Measurements from ENCODE around the gene PRR20G.
"Not testable (repeated sequence)": the region's sequence is repeated elsewhere in the genome, so short reads cannot be mapped to it uniquely, and the experiment has no call there.

The PRR20G gene

GRCh38 chr3:127287840-127288239, at the start of gene PRR20G:
Gene PRR20G (minus strand): TSS chr3:127288046. CDS start chr3:127287365, 681 bp downstream.
- DNase-seq, result no peak

GRCh38 chr3:127337001-127337400, 49.2 kb upstream of the PRR20G start:
- no peak for DNase-seq

GRCh38 chr3:127336101-127336500, 48.3 kb upstream of the PRR20G start:
- DNase-seq, result no peak

- no peak for DNase-seq
Measured at GRCh38 chr3:127330385-127330784, 42.5 kb upstream of the PRR20G start.

- no peak for DNase-seq
Measured at GRCh38 chr3:127329631-127330285, 41.9 kb upstream of the PRR20G start.

- DNase-seq, result no peak
Measured at GRCh38 chr3:127328421-127328820, 40.6 kb upstream of the PRR20G start.

- DNase-seq, result no peak
Measured at GRCh38 chr3:127326341-127326740, 38.5 kb upstream of the PRR20G start.

GRCh38 chr3:127325629-127325961, 37.7 kb upstream of the PRR20G start:
- DNase-seq, result no peak

- no peak for DNase-seq
Measured at GRCh38 chr3:127324913-127325628, 37.2 kb upstream of the PRR20G start.

- no peak for DNase-seq
Measured at GRCh38 chr3:127324076-127324475, 36.2 kb upstream of the PRR20G start.

- DNase-seq, result no peak
Measured at GRCh38 chr3:127323581-127323980, 35.7 kb upstream of the PRR20G start.

- no peak for DNase-seq
Measured at GRCh38 chr3:127321371-127321770, 33.5 kb upstream of the PRR20G start.

- no peak for DNase-seq
Measured at GRCh38 chr3:127320529-127321121, 32.8 kb upstream of the PRR20G start.

GRCh38 chr3:127316685-127317084, 28.8 kb upstream of the PRR20G start:
- no peak for DNase-seq

- DNase-seq, result no peak
Measured at GRCh38 chr3:127312818-127313217, 25.0 kb upstream of the PRR20G start.

GRCh38 chr3:127308821-127309220, 21.0 kb upstream of the PRR20G start:
- DNase-seq, result not testable (repeated sequence)

GRCh38 chr3:127307916-127308315, 20.1 kb upstream of the PRR20G start:
- no peak for DNase-seq

- DNase-seq, result peak in 3 of 58 donors; percentile 9 to 23 (median 13)
Measured at GRCh38 chr3:127307112-127307835, 19.4 kb upstream of the PRR20G start.

- DNase-seq, result no peak
Measured at GRCh38 chr3:127306361-127307111, 18.7 kb upstream of the PRR20G start.

GRCh38 chr3:127305499-127306060, 17.7 kb upstream of the PRR20G start:
- no peak for DNase-seq
